ENCODE results near the gene MCM8.

Gene MCM8

DNA sequence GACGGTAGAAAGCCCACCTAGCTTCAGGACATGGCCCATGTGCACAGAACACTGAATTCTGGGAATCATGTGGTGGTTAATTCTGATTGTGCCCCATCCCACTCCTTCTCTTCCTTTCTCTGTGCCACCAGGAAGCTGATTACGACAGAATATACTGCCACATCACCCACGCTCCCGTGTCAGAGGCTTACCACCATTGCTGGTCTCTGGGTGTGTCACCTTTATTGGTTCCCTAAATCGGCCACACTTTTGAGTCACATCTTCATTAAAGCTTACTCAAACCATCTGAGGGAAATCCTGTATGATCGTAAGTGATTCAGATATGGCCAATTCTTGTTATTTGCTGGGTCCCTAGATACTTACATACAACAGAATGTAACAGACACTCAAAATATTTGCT, 3.2 kb upstream of the MCM8 start:
- DNase-seq (ENCODE audit: low spot score), result no peak

DNA sequence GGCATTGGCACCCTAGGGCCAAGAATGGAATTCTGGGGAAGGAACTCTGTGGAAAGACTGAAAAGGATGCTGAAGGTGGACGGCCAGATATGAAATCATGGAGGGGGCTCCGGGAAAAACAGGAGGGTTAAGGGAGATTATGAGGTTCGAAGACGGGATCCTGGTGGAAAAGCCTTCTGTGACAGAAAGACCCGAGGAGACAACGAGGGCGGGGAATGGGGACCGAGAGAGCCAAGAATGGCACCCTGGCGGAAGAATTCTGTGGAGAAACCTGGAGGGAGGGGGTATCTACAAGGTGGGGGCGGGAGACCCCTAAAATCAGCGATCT, 545 bp upstream of the MCM8 start:
- no peak for DNase-seq (ENCODE audit: low spot score)

DNA sequence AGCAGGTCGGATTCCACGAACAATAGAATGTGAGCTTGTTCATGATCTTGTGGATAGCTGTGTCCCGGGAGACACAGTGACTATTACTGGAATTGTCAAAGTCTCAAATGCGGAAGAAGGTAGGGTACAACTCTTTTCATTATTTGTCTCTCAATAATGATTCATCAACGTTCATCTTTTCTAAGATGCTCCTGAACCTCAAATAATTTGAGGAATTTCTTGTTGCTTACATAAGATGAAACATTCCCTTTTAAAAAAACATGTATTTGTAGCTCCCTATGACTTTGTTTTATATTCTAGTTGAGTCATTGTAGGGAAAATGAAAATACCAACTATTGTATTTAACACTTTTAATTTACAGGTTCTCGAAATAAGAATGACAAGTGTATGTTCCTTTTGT, 17.0 kb downstream of the MCM8 start:
- DNase-seq (ENCODE audit: low spot score), result no peak

DNA sequence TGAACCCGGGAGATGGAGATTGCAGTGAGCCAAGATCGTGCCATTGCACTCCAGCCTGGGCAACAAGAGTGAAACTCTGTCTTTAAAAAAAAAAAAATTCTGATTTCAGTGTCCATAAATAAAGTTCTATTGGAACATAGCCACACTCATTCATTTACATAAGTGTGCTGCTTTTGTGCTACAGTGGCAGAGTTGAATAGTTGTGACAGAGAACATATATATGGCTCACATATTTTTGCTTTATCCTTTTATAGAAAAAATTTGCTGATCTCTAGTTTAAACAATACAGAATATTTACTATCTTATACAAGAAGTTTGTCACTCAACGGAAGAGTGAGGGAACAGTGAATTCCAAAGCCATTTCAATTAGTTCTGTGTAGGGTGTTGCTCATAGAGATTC, 18.0 kb downstream of the MCM8 start:
- no peak for DNase-seq (ENCODE audit: low spot score)

DNA sequence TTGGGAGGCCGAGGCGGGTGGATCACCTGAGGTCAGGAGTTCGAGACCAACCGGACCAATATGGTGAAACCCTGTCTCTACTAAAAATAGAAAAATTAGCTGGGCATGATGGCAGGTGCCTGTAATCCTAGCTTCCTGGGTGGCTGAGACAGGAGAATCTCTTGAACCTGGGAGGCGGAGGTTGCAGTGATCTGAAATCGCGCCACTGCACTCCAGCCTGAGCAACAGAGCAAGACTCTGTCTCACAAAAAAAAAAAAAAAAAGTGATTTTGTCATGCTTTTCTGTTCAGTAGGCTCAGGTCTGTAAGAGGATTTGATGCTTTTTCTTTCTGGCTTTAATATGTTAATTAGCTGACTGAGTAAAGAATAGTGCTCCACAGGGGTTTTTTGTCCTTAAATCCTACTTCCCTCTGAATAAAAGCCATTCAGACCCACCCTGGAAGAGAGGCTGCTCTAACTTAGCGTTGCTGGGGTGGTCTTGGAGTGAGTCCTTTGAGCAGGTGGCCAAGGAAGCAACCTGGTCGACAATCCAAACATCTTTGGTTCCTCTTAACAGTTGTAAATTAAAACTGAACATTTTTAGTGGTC, 19.0 kb downstream of the MCM8 start:
- no peak for DNase-seq (ENCODE audit: low spot score)

DNA sequence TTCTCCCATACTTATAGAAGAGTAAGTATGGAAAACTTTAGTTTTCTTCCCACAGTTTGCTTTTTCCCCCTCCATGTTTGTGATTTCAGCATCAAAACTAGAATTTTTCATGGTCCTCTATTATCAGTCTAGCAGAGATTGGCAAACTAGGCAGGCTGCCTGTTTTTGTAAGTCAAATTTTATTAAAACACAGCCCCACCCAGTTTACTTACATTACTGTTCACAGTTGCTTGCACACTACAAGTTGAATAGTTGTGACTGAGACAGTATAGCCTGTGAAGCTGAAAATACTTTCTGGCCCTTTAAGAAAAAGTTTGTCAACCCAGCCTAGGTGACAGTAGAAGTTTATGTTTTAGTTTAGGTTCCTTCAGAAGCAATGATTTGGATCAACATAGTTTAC, 19.5 kb downstream of the MCM8 start:
- DNase-seq (ENCODE audit: low spot score), result no peak

DNA sequence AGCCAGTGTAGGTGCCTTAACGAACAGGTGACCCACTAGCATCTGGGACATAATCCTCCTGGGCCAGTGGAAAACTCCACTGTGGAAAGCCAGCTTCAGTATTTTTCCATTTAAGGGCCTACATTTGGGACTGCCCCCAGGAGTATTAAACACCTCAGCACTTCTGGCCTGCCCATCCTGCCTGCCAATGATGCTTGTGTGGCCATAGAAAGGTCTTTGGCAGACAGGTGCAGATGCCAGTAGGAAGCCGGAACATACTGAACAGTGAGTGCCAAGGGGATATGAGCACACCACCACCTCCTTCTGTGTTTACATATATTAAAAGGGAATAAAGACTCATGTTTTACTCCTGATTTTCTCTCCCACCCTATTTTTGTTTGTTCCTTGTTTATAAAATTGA, 19.9 kb downstream of the MCM8 start:
- no peak for DNase-seq (ENCODE audit: low spot score)

DNA sequence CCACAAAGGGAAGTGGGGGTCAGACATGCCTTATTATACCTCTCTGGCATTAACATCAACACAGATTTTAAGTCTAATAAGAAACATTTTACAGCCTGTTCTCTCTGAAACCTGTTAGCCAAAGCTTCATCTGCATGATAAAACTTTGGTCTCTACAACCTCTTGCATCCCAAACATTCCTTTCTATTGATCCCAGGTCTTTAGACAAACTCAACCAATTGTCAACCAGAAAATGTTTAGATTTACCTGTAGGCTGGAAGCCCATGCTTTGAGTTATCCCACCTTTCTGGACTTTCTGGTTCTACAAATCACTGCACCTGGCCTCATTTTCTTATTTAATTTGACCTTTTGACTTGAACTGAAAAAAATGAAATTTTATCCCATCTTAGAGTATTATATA, 20.8 kb downstream of the MCM8 start:
- DNase-seq (ENCODE audit: low spot score), result no peak

DNA sequence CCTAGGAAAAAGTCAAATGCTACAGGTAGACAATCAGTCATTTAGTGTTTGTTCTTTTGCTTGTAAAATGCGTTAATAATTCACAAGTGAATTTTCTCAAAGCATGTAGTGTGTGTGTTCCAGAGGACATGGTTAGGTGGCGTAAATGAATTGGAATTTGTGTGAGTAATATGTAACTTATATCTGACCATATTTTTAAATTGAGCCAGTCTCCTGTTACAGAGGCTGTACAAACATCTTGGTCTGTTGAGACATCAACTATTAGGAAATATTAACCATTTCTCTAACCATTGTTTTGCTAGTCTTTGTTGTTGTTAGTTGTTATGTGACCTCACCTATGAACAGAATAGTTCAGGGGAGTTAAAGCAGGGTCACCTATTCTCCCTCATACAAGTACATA, 22.7 kb downstream of the MCM8 start:
- DNase-seq (ENCODE audit: low spot score), result no peak

DNA sequence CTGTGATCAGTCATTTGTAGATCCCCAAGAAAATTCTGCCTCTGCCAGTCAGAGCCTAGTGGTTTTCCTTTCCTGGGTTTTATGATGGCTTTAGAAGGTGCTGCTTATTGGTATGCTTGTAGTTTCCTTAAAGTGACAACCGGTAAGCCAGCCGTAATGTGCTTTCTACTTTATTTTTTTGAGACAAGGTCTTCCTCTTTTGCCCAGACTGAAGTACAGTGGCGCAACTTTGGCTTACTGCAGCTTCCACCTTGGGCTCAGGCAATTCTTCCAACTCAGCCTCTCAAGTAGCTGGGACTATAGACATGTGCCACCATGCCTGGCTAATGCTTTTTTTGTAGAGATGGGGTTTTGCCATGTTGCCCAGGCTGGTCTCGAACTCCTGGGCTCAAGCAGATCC, 23.5 kb downstream of the MCM8 start:
- no peak for DNase-seq (ENCODE audit: low spot score)

DNA sequence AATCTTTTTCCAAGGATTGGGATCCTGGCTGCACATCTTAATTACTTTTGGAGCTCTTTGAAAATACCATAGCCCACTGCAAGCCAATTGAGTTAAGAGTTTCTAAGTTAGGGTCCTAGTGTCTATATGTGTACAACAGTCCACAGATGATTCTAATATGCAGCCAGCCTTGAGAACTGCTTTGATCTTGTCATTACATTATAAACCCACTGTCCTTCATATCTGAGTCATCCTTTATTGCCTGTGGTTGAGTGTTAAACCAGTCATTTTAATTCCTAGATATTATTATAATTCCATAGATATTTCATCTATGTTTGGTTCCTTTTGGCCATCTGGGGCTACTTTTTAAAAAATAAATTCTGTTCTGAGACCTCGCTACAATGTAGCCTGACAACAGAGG, 24.1 kb downstream of the MCM8 start:
- no peak for DNase-seq (ENCODE audit: low spot score)

DNA sequence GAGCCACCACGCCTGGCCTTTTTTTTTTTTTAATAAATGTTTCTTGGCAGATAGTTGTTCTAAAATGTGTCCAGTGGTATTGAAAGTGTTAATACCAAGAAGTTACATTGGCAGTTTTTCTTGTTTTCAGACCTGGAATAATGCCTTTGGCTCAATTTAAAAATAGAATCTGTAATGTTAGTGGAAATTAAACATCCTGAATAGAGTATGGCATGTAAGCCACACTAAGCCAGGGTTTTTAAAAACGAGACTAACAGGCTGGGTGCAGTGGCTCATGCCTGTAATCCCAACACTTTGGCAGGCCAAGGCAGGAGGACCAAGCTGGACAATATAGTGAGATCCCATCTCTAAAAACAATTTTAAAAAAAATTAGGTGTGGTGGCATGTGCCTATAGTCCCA, 25.3 kb downstream of the MCM8 start:
- DNase-seq (ENCODE audit: low spot score), result no peak

DNA sequence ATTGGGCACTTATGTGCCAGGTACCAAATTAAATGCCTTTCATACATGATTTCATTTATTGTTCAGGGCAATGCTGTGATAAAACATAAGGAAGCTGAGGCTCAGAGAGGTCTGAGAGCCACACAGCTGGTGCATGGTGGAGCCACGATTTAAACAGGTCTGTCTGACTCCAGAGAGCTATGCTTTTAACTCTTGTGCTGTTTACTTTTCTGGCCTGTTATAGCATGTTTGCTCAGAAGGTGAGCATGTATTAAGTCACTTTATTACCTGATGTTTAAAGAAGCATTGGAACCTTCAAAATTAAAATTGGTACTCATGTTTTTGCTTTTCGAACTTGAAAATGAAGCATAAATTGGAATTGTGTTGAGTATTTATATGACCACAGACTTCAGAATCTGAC, 26.8 kb downstream of the MCM8 start:
- DNase-seq (ENCODE audit: low spot score), result no peak

DNA sequence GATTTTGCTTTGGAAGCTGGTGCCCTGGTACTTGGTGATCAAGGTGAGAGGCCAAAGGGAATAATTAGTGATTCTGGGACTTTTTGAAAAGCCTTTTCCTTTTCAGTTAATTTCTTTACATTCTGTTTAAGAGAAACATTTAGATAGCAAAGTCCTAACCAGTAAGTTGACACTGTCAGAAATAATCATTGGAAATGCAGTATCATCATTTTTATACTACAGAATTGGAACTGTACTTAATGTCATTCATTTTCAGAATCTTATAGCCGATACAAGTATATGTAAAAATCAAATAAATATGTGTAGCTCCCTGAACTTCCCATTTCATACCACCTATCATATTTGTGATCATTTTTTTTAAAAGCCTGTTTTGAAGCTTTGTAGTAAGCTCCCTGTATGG, 27.5 kb downstream of the MCM8 start:
- DNase-seq (ENCODE audit: low spot score), result no peak

DNA sequence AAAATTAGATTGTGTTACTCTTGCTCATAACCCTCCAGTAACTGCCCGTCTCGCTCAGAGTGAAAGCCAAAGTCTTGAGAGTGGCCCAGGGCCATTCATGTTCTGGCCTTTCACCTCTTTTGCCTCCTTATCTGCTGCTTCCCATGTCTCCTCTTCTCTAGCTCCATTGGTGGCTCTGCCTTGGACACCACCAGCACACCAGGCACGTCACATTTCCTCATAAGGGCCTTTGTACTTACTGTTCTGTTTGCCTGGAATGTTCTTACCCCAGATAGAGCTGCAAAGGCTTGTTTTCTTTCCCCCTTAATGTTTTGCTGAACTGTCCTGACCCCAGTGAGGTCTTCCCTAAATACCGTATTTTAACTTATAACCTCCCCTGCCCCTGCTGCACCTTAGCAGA, 29.3 kb downstream of the MCM8 start:
- no peak for DNase-seq (ENCODE audit: low spot score)

DNA sequence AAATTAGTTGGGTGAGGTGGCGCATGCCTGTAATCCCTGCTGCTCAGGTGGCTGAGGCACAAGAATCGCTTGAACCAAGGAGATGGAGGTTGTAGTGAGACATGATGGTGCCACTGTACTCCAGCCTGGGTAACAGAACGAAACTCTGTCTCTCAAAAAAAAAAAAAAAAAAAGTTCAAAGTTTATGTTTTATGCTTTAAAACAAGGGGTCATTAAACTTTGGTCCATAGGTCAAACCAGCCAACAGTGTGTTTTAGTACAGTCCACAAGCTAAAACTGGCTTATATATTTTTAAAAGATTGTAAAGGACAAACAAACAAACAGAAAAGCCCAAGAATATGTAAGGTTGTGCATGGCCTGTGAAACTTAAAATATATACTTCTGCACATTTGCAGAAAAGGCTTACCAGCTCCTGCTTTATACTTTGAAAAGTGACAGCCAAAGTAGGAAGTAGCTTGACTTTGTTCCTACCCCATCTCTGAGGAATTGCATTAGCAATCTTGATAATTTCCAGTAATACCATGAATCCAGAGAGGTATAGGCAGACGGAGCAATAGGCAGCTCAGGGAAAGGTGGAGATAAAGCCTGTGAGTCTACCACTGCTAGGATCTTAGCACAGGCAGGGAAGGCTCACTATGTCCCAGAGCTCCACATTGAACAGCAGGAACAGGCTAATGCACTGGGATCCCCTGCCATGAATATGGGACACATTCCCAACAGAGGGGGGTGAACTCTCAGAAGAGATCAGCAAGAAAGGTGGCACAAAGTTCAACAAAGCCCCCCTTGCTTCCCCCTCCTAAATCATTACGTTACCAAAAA, 30.5 kb downstream of the MCM8 start:
- no peak for DNase-seq (ENCODE audit: low spot score)

DNA sequence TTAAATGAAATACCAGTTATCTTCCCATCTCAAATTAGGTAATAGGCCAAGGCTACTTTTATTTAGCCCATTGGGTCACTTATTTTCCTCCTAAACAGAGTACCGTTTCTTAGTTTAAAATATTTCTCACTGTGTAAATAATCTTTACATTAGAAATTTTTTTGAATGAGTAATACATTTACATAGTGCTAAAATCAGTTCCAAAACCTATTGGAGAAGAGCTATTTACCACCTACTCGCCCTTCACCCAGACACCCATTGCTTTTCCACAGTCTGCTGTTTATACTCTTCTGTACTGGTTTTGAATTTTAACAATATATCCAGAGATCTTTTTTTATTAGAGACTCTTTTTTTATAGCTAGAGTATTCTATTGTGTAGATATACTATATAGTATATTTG, 36.9 kb downstream of the MCM8 start:
- DNase-seq (ENCODE audit: low spot score), result no peak

DNA sequence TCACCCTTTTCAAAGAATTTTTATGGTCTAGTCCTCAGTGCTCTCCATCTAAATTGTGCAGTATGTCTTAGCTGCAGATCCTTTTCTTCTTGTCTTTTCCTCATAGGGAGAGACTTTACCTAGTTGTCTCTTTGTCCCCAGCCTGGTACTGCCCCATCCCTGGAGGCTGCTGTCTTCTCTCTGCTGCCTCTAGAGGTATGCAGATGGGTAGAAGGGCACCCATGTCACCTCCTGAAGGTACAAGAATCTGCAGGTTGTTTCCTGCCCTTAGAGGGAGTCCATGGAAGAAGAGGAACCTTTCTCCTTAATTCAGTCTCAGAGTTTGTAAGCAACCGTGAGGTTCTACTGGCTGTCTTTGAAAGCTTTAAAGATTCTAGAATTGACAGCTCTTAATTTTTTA, 39.1 kb downstream of the MCM8 start:
- peak; percentile 33 for DNase-seq (ENCODE audit: low spot score)

DNA sequence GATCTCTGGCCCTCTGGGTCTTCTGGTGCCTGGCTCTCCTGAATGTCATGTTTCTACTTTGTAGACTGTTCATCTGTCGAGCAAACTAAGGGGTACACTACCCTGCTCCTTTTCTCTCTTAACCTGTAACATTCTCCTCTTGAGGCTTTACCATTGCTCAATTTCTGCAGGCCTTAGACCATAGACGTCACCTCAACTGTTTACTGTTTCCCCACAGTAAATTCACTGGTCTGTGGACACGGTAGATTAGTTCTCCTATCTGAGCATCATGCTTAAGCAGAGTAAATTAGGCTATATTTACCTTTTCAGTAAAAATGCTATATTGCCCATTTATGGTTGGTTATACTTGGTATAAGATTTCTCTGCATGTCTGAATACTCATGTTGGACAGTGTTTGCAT, 40.5 kb downstream of the MCM8 start:
- DNase-seq (ENCODE audit: low spot score), result no peak

DNA sequence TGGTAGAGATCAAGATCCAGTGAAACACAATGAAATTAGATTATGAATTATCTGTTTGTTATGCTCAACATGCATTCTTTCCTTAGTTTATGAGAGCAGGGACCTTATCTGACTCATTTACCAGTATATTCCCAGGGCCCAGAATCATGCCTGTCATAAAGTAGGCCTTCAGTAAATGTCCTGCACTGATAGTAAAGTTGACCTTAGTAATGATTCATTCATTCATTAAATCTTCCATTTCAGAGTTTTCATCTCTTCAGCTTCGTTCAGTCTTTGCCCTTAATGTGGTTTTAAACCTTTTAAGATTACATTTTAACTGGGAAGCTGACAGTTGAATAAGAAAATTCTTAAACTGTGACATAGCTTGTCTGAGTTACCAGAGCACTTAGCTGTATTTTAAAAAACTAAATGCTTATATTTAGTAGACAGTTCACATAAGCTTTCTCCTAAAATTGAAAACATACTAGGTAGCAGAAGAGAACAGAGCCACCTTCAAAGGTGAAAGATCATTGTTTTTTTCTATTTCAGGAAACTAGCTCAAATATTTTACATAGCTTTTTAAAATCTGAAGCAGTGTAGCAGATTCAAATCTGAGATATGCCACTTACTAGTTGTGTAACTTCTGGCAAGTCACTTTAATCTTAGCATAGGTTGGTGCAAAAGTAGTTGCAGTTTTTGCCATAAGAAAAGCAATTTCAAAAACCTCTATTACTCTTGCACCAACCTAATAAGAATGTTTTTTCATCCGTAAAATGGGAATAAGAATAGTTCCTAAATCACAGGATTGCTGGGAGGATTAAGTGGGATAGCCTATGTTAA, 41.4 kb downstream of the MCM8 start:
- DNase-seq (ENCODE audit: low spot score), result no peak

DNA sequence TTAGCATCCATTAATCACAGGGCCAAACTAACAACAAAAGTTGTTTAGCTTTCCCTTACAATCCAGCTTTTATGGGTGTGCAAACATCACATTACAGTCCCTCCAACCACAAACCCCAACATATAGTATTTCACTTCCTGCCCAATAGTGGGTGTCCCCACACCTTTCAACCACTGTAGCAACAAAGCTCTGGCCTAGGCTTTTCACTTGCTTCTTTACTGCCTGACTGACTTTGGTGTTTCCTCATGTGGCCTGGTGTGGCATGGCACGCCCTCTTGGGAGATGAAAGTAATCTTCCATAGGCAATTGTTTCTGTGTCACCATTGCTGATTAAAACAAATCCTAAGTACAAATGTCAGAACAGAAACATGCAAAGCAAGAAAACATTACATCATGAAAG, 46.3 kb downstream of the MCM8 start:
- peak; percentile 63 for DNase-seq (ENCODE audit: low spot score)

DNA sequence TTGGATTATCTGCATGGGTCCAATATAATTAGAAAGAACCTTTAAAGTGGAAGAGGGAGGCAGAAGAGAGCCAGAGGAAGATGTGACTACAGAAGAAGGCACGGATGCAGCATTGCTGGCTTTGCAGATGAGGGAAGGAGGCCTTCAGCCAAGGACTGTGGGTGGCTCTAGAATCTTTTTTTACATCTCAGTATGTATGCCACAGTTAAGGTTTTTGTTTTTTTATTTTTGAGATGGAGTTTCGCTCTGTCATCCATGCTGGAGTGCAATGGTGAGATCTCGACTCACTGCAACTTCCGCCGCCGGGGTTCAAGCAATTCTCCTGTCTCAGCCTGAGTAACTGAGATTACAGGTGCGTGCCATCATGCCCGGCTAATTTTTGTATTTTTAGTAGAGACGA, 49.3 kb downstream of the MCM8 start:
- DNase-seq (ENCODE audit: low spot score), result no peak

DNA sequence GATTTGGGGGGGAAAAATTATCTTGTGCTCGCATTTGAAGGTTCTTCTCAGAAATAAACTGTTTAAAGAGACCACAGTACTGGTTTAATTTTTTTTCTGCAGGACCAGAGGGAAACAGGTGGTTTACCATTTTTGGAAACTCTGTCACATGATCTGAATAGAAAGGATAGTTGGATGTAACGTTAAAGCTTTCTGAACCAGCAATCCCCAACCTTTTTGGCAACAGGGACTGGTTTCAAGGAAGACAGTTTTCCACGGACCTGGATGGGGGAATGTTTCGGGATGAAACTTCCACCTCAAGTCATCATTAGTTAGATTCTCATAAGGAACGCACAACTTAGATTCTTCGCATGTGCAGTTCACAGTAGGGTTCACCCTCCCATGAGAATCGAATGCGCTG, 50.4 kb downstream of the MCM8 start:
- no peak for DNase-seq (ENCODE audit: low spot score)

DNA sequence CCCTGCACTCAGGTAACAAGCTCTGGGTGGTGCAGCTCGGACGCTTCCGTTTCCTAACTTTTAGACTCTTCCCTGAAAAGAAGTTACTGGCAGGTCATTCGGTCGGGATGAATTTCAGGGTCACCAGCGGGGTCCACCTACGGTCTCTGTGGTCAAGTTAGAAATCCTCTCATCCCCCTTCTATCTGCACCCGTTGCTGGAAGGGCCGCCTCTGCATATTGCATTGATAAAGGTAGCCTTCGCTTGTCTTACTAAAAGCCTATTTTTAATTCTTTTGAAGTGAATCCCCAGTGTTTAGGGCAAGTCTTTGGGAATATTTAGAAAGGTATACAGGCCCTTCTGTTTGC, 56.1 kb downstream of the MCM8 start:
- DNase-seq (ENCODE audit: low spot score), result peak; percentile 20

Measured in NAMALWA (cell line).